GM23248 (cell line): ENCODE results near the gene WDR76.

Experiments
- EZH2 ChIP-seq: fragments of 200-600 bp; sonication (generic); IDR thresholded peaks from 2 replicates; pipeline ENCODE4 v1.6.1; 2018; ENCODE audit warnings: antibody characterized with exemption, mild to moderate bottlenecking; ENCODE audit not compliant: insufficient read depth, poor library complexity, severe bottlenecking
- EZH2phosphoT487 ChIP-seq: fragments of 200-600 bp; sonication (generic); IDR thresholded peaks from 2 replicates; pipeline ENCODE4 v1.6.1; 2018; ENCODE audit warnings: antibody characterized with exemption, moderate library complexity, mild to moderate bottlenecking, low read depth; ENCODE audit not compliant: insufficient read depth

DNA sequence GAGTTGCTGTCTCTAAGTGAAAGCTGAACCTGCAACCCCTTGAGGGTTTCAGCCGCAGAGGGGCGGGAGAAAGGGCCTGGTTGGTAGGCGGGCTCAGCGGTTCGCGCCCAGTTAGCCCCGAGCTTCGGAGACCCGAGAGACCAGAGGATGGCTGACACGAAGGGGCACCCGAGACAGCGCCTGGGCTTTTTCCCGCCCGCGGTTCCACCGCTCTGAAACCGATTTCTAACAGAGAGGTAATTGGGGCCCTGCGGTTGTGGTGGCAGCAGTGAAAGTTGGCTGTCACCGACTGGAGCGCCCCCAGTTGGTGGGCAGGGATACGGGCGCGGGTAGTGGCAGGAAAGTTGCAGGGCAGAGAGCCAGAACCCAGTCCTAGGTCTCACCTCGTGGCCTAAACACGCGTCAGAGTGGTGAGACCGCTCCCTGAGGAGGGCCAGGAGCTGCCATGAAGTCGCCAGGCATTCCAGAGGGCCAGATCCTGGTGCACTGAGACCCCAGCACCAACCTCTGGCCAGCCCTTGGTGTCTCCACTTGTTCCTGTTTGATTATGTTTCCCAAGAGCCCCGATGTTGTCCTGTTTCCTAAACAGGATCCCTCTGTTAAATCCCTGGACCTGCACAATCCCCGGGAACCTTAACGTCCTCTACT lies 49.4 kb upstream of the WDR76 start:
- TF ChIP-seq EZH2 (no peak), EZH2phosphoT487 (no peak)
